GM12874 (cell line): ENCODE data around the gene CARS1.

Experiments
- CTCF ChIP-seq: IDR thresholded peaks from 2 replicates; pipeline ENCODE4 v1.5.1; 2011; ENCODE audit warnings: low read depth, mild to moderate bottlenecking, control low read depth, low read length, moderate library complexity; ENCODE audit not compliant: insufficient read depth

Gene CARS1

GRCh38 chr11:3080733-3081385 is 23.6 kb upstream of the CARS1 start:
- no peak for TF ChIP-seq CTCF

- TF ChIP-seq CTCF: no peak
Measured at GRCh38 chr11:3080104-3080503, 22.9 kb upstream of the CARS1 start.

DNA sequence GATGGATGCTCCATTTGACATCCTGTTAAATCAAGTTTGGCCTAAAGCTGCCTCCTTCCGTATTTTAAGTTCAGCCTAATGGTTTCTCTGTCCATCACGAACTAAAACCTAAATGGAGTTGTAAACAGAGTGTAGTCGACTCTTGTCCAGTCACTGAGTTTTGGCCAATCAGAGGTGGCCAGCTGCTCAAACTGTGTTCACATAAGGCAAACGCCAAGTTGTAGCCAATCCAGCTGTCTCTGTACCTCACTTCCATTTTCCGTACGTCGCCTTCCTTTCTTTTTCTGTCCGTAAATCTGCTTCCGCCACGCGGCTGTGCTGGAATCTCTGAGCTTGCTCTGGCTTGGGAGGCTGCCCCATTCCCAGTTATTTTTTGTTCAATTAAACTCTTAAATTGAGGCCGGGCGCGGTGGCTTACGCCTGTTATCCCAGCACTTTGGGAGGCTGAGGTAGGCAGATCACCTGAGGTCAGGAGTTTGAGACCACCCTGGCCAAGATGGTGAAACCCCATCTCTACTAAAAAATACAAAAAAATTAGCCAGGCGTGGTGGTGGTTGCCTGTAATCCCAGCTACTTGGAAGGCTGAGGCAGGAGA is 20.7 kb upstream of the CARS1 start:
- TF ChIP-seq CTCF: no peak

- no peak for TF ChIP-seq CTCF
Measured at GRCh38 chr11:3077189-3077836, 20.1 kb upstream of the CARS1 start.

- TF ChIP-seq CTCF: no peak
Measured at GRCh38 chr11:3074912-3075589, 17.8 kb upstream of the CARS1 start.

- no peak for TF ChIP-seq CTCF
Measured at GRCh38 chr11:3073029-3073435, 15.8 kb upstream of the CARS1 start.

- no peak for TF ChIP-seq CTCF
Measured at GRCh38 chr11:3069425-3069824, 12.2 kb upstream of the CARS1 start.
